ENCODE measurements around the gene GRB7.
A peak's percentile ranks its signal among the peaks of the same experiment; 100 is the strongest.
"Not testable (repeated sequence)": the region's sequence is repeated elsewhere in the genome, so short reads cannot be mapped to it uniquely, and the experiment has no call there.

The GRB7 gene

GRCh38 chr17:39751637-39752036 lies 13.9 kb downstream of the GRB7 start:
- no peak for DNase-seq (ENCODE audit: low read depth in 2 of 2)

GRCh38 chr17:39752241-39752881 lies 14.6 kb downstream of the GRB7 start:
- DNase-seq (ENCODE audit: low read depth in 2 of 2), result no peak

GRCh38 chr17:39753514-39754160 lies 15.9 kb downstream of the GRB7 start:
- peak in 1 of 2 donors; percentile 49 for DNase-seq (ENCODE audit: low read depth in 2 of 2)

- DNase-seq (ENCODE audit: low read depth in 2 of 2), result peak; percentile 85 to 96
Measured at GRCh38 chr17:39754161-39754957, 16.6 kb downstream of the GRB7 start.

GRCh38 chr17:39754958-39755553 lies 17.3 kb downstream of the GRB7 start:
- DNase-seq (ENCODE audit: low read depth in 2 of 2), result no peak

- peak; percentile 41 to 59 for DNase-seq (ENCODE audit: low read depth in 2 of 2)
Measured at GRCh38 chr17:39755554-39756379, 18.0 kb downstream of the GRB7 start.

- DNase-seq (ENCODE audit: low read depth in 2 of 2), result no peak
Measured at GRCh38 chr17:39756380-39757079, 18.8 kb downstream of the GRB7 start.

- DNase-seq (ENCODE audit: low read depth in 2 of 2), result no peak
Measured at GRCh38 chr17:39757176-39757662, 19.5 kb downstream of the GRB7 start.

- peak; percentile 55 to 60 for DNase-seq (ENCODE audit: low read depth in 2 of 2)
Measured at GRCh38 chr17:39757931-39758873, 20.5 kb downstream of the GRB7 start.

GRCh38 chr17:39759204-39759603 lies 21.5 kb downstream of the GRB7 start:
- no peak for DNase-seq (ENCODE audit: low read depth in 2 of 2)

GRCh38 chr17:39761861-39762496 lies 24.2 kb downstream of the GRB7 start:
- DNase-seq (ENCODE audit: low read depth in 2 of 2), result no peak

GRCh38 chr17:39763051-39763820 lies 25.5 kb downstream of the GRB7 start:
- no peak for DNase-seq (ENCODE audit: low read depth in 2 of 2)

GRCh38 chr17:39764171-39764570 lies 26.4 kb downstream of the GRB7 start:
- DNase-seq (ENCODE audit: low read depth in 2 of 2), result not testable (repeated sequence)

- no peak for DNase-seq (ENCODE audit: low read depth in 2 of 2)
Measured at GRCh38 chr17:39765175-39765574, 27.4 kb downstream of the GRB7 start.

- DNase-seq (ENCODE audit: low read depth in 2 of 2), result no peak
Measured at GRCh38 chr17:39765766-39766165, 28.0 kb downstream of the GRB7 start.

GRCh38 chr17:39767147-39767546 lies 29.4 kb downstream of the GRB7 start:
- DNase-seq (ENCODE audit: low read depth in 2 of 2), result no peak

- peak; percentile 41 to 58 for DNase-seq (ENCODE audit: low read depth in 2 of 2)
Measured at GRCh38 chr17:39769974-39770587, 32.3 kb downstream of the GRB7 start.

- DNase-seq (ENCODE audit: low read depth in 2 of 2), result no peak
Measured at GRCh38 chr17:39772415-39772814, 34.7 kb downstream of the GRB7 start.

Data from stimulated activated CD8-positive, alpha-beta memory T cell treated with anti-CD3 and anti-CD28 coated beads, Interleukin-7, amount 100 ng/mL, for 4 hours (primary cell).